Endometrial microvascular endothelial cells (primary cell): ENCODE data around the gene BICD2. TPM values are rescaled to one million over a fixed set of nuclear protein-coding genes. Genes with fewer than 3 reads are reported as not detected.

Experiments
- in situ Hi-C: cut with HindIII; loops from 2 replicates; pipeline ENCODE4 v1.10.0; 2017; ENCODE audit warnings: low sequenced_read_pairs, low pct_unique_long_range_greater_than_20kb; ENCODE audit errors: inconsistent ontology term
- total RNA-seq: library from RNA; depleted of rRNA; stranded (reverse); fragments of >200 nt; gene quantifications from one replicate; pipeline ENCODE4 v1.2.3, GENCODE V29; 2015; ENCODE audit errors: inconsistent ontology term

BICD2 gene
- total RNA-seq, 1 donor from 2014 or later, result 43.1 TPM

- in situ Hi-C loops, result no loop called here
Observed at GRCh38 chr9:92720807-92721535, 43.7 kb downstream of the BICD2 start.

GRCh38 chr9:92720209-92720765 lies 44.3 kb downstream of the BICD2 start:
- in situ Hi-C loops, result no loop called here

GRCh38 chr9:92719028-92719647 lies 45.5 kb downstream of the BICD2 start:
- in situ Hi-C loops, result no loop called here

GRCh38 chr9:92718086-92719001 lies 46.3 kb downstream of the BICD2 start:
- in situ Hi-C loops, result no loop called here

- in situ Hi-C loops, result no loop called here
Observed at GRCh38 chr9:92717201-92718085, 47.2 kb downstream of the BICD2 start.

GRCh38 chr9:92716557-92716956 lies 48.1 kb downstream of the BICD2 start:
- in situ Hi-C loops, result no loop called here

GRCh38 chr9:92715488-92716231 lies 49.0 kb downstream of the BICD2 start:
- in situ Hi-C loops, result no loop called here

GRCh38 chr9:92714787-92715487 lies 49.7 kb downstream of the BICD2 start:
- in situ Hi-C loops, result no loop called here

- in situ Hi-C loops, result no loop called here
Observed at GRCh38 chr9:92714016-92714415, 50.6 kb downstream of the BICD2 start.

GRCh38 chr9:92713528-92713927 lies 51.1 kb downstream of the BICD2 start:
- in situ Hi-C loops, result no loop called here

- in situ Hi-C loops, result no loop called here
Observed at GRCh38 chr9:92712767-92713166, 51.9 kb downstream of the BICD2 start.

- in situ Hi-C loops, result no loop called here
Observed at GRCh38 chr9:92711844-92712243, 52.8 kb downstream of the BICD2 start.

GRCh38 chr9:92711146-92711545 lies 53.5 kb downstream of the BICD2 start:
- in situ Hi-C loops, result no loop called here

GRCh38 chr9:92710368-92710767 lies 54.3 kb downstream of the BICD2 start:
- in situ Hi-C loops, result no loop called here

- in situ Hi-C loops, result no loop called here
Observed at GRCh38 chr9:92709954-92710353, 54.7 kb downstream of the BICD2 start.

- in situ Hi-C loops, result no loop called here
Observed at GRCh38 chr9:92709240-92709639, 55.4 kb downstream of the BICD2 start.

GRCh38 chr9:92707530-92707929 lies 57.1 kb downstream of the BICD2 start:
- in situ Hi-C loops, result no loop called here
